GM18951 (cell line): ENCODE measurements around the gene BFAR.
A peak's percentile ranks its signal among the peaks of the same experiment; 100 is the strongest.

ENCODE experiments used
- POLR2A ChIP-seq: IDR thresholded peaks from 4 replicates; pipeline ENCODE4 v1.6.1; 2011; ENCODE audit warnings: mild to moderate bottlenecking; ENCODE audit not compliant: insufficient read length, insufficient read depth; ENCODE audit errors: extremely low read depth
- in situ Hi-C: fragments of 300-500 bp; cut with MboI; formaldehyde crosslinking; loops from one replicate; pipeline ENCODE4 v1.12.0; 2022; ENCODE audit warnings: low sequenced_read_pairs, mixed read lengths, inconsistent platforms; ENCODE audit not compliant: unreplicated experiment

Gene BFAR, protein sequence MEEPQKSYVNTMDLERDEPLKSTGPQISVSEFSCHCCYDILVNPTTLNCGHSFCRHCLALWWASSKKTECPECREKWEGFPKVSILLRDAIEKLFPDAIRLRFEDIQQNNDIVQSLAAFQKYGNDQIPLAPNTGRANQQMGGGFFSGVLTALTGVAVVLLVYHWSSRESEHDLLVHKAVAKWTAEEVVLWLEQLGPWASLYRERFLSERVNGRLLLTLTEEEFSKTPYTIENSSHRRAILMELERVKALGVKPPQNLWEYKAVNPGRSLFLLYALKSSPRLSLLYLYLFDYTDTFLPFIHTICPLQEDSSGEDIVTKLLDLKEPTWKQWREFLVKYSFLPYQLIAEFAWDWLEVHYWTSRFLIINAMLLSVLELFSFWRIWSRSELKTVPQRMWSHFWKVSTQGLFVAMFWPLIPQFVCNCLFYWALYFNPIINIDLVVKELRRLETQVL

DNA sequence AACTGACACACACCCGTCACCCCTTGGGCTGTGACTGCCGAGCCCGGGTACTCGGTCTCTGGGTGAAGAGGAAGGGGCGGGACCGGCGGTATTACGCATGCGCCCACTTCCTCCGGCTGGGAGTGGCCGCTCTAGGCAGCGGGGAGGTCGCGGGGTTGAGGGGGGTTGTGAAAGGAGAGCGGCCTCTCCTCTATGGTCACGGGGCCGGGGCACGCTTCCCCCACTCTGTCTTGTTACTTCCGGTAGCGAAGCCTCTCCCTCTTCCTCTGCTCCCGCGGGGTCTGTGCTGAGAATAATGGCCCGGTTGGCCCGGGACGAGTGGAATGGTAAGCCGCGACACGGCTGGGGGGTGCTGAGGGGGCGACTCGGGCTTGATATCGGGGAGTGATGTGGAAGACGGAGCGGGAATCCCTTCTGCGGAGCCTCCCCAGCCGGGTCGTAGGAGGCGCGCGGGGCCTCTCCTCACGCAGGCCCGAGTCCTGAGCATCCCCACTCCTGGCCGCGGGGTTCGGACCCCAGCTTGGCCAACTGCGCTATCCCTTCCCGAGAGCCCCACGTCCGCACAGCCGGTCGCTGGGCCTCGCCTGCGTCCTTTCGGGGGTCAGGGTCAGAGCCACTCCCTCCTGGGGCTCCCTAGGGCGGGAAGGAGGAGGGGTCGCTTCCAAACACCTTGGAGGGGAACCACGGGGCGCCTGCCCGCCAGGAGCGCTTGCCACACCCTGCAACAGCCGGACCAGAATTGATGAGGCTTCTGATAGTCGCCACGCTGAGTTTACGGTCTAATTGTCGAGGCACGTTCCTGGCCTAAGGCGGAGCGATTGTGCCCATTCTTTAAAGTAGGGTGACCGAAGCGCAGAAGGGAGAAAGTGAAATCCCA is at the start of gene BFAR:
BFAR (plus strand) TSS at position 259 of the 877 bp plus-strand sequence. CDS start 11,396 bp downstream, outside the sequence.
- TF ChIP-seq POLR2A, result peak; percentile 99
- in situ Hi-C loops, result no loop called here

DNA sequence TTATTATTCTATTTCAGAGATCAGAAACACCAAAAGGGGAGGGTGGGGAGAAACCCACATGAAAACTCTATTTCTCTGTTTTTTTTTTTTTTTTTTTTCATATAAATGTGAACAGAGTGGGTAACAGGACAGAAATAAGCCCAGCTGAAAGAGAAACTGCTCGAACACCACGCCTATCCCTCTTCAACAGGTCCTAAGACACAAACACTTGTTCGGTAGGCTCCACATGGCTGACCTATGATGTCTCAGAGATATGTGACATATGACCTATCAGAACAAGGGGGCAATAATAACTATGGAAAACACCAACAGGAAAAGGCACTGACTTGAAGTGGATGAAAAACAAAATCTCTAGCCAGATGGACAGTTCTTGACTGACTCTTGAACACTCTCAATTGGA is 47.5 kb upstream of the BFAR start:
- in situ Hi-C loops, result no loop called here
- TF ChIP-seq POLR2A, result no peak

DNA sequence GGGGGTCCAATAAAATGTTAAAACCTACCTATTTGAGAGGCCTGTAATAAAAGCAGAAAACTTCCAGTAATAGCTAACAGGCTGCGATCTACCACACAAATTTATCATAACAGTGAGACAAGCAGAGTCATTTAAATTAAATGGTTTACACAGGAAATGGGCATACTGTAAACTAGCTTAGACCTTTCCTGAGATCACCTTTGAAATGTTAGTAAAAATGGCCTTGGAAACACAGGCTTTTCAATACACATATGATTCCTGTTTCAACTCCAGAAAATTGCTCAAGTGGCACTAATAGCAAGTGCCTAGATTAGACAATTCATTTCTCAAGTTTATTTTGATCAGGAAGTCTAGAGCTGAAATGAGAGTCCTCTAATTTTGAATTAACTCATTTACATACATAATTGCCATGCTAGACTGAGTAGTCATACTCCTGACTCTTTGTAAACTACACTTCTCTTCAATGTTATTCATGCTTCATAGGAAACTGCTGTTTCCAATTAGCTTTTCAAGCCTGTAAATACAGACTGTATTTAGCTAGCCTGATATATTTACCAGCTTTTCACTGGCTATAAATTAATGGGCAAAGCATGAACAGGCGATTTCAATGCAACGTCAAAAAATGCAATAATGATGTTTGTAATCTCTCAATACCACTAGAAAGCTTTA is 46.0 kb upstream of the BFAR start:
- in situ Hi-C loops, result no loop called here
- no peak for TF ChIP-seq POLR2A

DNA sequence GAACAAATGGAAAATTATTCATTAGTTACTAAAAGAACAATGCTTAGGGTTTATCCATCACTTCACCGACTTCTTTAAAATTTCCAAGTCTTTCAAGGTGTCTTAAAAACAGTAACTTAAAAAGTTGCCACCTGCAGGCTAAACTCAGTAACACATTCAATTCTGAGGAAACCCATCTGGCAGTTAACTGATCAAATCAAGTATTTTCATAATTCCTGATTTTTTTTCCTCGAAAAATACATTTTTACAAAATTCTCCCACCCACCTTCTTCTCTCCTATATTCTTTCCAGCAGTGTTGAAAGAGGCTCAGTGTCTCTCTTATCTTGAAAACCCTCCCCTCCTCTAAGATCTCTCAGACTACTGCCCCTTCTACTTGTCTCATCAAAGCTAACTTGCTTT is 32.6 kb upstream of the BFAR start:
- no peak for TF ChIP-seq POLR2A
- in situ Hi-C loops, result no loop called here

DNA sequence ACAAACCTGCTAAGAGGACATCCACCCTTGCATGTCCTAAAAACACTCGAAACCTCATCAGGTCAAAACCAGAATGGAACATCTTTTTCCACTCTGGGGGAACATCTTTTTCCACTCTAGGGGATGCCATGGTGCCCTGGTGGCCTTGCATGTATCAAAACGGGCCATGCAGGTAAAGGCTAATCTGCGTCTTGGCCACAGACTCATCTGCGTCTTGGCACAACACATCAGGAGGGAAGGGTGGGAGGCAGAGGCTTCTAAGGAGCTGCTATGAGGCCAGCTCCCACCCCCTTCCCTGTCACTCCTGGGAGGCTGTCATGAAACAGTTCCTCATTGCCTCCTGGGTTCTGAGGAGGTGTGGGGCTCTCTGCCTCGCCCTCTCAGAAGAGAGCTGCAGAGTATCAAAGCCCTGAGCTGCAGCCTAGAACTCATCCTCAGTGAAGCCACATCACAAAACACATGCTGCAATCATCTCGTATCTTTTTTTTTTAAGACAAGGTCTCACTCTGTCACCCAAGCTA is 30.2 kb upstream of the BFAR start:
- TF ChIP-seq POLR2A, result no peak
- in situ Hi-C loops, result no loop called here

DNA sequence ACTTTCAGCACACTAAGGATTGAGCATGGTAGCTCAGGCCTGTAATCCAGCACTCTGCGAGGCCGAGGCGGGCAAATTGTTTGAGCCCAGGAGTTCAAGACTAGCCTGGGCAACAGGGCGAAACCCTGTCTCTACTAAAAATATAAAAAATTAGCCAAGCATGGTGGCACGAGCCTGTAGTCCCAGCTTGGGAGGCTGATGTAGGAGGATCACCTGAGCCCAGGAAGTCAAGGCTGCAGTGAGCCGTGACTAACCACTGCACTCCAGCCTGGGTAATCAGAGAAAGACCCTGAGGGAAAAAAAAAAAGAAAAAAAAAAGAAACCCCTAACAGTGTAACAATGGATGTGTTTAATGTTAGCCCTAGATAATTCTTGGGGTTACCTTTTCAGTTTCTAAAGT is 26.6 kb upstream of the BFAR start:
- TF ChIP-seq POLR2A, result no peak
- in situ Hi-C loops, result no loop called here

DNA sequence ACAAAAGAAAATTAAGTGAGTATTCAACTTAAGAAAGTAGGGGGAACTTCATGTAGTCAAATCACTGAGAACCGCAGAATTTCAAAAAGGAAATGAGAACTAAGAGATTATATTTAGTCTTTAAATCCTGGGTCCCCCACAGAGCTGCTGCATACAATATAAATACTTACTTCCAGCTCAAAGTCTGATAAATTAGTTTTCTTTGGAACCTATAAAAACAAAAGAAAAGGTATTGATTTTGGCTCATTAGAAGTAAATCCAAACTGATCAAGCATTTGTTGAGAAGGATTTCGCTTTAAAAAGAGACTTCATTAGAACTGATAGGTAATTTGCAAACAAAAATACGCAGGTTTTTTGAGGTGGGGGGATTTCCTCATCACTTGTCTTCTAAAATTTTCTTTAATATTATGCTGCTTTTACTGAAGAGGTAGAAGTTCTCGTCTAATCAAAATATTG is 24.6 kb upstream of the BFAR start:
- in situ Hi-C loops, result no loop called here
- no peak for TF ChIP-seq POLR2A

DNA sequence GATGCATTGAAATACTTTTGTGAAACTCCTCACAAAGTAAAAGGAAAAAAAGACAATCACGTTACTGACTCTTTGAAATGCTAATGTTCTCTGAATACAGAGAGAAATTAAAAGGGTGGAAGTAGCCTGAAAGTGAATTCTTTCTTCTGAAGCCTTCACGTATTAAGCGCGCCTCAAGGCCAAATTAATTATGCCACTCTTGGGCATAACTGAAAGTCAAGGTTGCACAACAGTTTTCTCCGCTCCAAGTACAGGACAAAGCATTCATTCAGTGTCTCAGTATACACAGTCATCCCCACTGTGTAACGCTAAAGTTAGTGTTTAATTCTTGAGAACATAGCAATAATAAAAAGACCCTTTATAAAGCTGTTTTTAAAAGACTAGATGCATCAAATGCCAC is 24.1 kb upstream of the BFAR start:
- TF ChIP-seq POLR2A, result no peak
- in situ Hi-C loops, result no loop called here

DNA sequence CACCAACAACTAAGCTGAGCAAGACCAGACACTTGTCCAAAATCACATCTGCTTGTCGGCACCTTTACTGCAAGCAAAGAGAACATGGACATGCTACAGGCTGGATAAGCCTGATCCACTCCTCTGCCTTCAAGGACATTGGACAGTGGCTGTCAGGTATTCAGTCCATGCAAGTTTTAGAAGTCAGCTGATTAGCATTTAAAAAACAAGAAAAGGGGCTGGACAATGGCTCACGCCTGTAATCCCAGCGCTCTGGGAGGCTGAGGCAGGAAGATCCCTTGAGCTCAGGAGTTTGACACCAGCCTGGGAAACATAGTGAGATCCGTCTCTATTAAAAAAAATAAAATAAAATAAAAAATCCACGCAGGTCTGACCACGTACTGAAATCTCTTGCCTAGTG is 23.0 kb upstream of the BFAR start:
- TF ChIP-seq POLR2A, result no peak
- in situ Hi-C loops, result no loop called here

DNA sequence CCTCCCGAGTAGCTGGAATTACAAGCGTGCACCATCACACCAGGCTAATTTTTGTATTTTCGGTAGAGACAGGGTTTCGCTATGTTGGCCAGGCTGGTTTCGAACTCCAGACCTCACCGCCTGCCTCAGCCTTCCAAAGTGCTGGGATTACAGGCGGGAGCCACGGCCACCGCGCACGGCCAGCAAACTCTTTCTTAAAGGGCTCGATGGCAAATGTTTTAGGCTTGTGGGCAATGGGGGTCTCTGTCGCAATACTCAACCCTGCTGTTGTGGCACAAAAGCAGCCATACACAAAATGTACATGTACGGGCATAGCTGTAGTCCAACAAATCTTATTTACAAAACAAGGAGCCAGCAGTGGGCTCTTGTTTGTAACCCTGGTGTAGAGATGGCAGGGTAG is 21.1 kb upstream of the BFAR start:
- in situ Hi-C loops, result no loop called here
- no peak for TF ChIP-seq POLR2A

DNA sequence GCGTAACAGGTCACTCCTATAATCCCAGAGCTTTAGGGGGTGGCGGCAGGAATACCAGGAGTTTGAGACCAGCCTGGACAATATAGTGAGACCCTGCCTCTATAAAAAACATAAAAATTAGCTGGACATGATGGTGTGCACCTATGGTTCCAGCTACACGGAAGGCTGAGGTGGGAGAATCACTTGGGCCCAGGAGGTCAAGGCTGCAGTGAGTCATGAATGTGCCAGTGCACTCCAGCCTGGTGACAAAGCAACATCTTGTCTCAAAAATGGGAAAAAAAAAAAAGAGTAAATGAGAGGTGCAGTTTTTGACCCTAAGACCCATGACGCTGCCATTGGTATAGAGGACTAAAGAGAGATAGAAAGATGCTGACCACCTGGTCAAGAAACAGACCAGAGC is 18.8 kb upstream of the BFAR start:
- no peak for TF ChIP-seq POLR2A
- in situ Hi-C loops, result no loop called here

DNA sequence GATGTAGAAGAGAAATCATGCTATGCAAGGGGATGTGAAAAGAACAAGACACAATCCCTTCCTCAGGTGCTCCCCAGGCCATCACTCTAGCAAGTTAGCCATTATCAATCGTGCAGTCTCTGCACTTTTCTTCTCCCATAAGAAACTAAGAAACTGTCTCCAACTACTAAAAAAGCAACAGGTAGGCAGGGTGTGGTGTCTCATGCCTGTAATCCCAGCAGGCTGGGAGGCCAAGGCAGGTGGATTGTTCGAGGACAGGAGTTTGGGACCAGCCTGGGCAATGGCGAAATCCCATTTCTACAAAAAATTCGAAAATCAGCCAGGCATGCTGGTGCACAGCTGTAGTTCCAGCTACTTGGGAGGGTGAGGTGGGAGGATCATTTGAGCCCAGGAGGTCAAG is 16.5 kb upstream of the BFAR start:
- in situ Hi-C loops, result no loop called here
- no peak for TF ChIP-seq POLR2A

DNA sequence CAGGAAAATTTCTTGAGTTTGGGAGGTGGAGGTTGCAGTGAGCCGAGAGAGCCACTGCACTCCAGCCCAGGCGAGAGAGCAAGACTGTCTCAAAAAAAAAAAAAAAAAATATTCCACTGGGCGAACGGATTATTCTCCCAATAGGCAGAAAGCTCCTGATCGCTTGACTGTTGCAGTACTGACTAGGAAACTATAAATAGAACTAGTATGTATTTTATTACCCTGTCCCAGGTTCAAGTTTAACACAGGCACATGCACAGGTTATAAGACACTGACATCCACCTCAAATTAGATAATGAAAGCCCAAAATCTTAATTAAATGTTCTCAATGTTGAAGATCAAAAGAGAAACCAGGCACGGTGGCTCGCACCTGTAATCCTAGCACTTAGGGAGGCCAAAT is 14.2 kb upstream of the BFAR start:
- TF ChIP-seq POLR2A, result no peak

More for the DNA sequence above, 14.2 kb upstream of the BFAR start:
- in situ Hi-C loops, result no loop called here
